Stimulated activated naive CD4-positive, alpha-beta T cell (primary cell): Measurements from ENCODE around the gene HK1.

Source experiments
- DNase-seq, 6 experiments: peaks; one replicate each; lab custom pipeline; 2025; lab: John Stamatoyannopoulos, UW

Gene HK1

GRCh38 chr10:69375307-69376151, 97.2 kb downstream of the HK1 start:
- DNase-seq = no peak

- no peak for DNase-seq
These were observed 98.4 kb downstream of the HK1 start for GRCh38 chr10:69376662-69377061.

- no peak for DNase-seq
These were observed 98.9 kb downstream of the HK1 start for GRCh38 chr10:69377191-69377590.

GRCh38 chr10:69377933-69378332, 99.6 kb downstream of the HK1 start:
- DNase-seq = no peak

- DNase-seq = no peak
These were observed 101.5 kb downstream of the HK1 start for GRCh38 chr10:69379800-69380199.

GRCh38 chr10:69382382-69383117, 104.3 kb downstream of the HK1 start:
- DNase-seq = no peak

GRCh38 chr10:69383558-69383957, 105.3 kb downstream of the HK1 start:
- DNase-seq = no peak

GRCh38 chr10:69384320-69384719, 106.0 kb downstream of the HK1 start:
- no peak for DNase-seq

- DNase-seq = no peak
These were observed 107.4 kb downstream of the HK1 start for GRCh38 chr10:69385454-69386350.

GRCh38 chr10:69387500-69387899, 109.2 kb downstream of the HK1 start:
- no peak for DNase-seq

- no peak for DNase-seq
These were observed 110.2 kb downstream of the HK1 start for GRCh38 chr10:69388488-69388887.

- no peak for DNase-seq
These were observed 111.7 kb downstream of the HK1 start for GRCh38 chr10:69389827-69390490.

GRCh38 chr10:69391158-69391557, 112.9 kb downstream of the HK1 start:
- no peak for DNase-seq

GRCh38 chr10:69392481-69393000, 114.2 kb downstream of the HK1 start:
- peak; percentile 69 to 86 (median 73) for DNase-seq

- no peak for DNase-seq
These were observed 115.7 kb downstream of the HK1 start for GRCh38 chr10:69394020-69394419.

GRCh38 chr10:69397972-69398371, 119.7 kb downstream of the HK1 start:
- no peak for DNase-seq

GRCh38 chr10:69398466-69398865, 120.2 kb downstream of the HK1 start:
- no peak for DNase-seq

- no peak for DNase-seq
These were observed 122.6 kb downstream of the HK1 start for GRCh38 chr10:69400936-69401335.

GRCh38 chr10:69401416-69401815, 123.1 kb downstream of the HK1 start:
- DNase-seq = no peak

- no peak for DNase-seq
These were observed 124.1 kb downstream of the HK1 start for GRCh38 chr10:69402386-69402785.

GRCh38 chr10:69403066-69403465, 124.8 kb downstream of the HK1 start:
- DNase-seq = no peak
